Cardiac fibroblast (primary cell): ENCODE results near the gene SLC35F3.

Experiments
- DNase-seq, 2 donors: peaks; one replicate each; pipeline versions ENCODE4 v3.0.0 to v3.0.0-alpha.2; 2010; ENCODE audit warnings: low read depth in 2 of 2
- H3K4me3 ChIP-seq, 2 donors: replicated peaks in 1 of 2; 1 replicate in 1 of 2; 2 replicates in 1 of 2; pipeline ENCODE4 v1.5.1; 2011; ENCODE audit warnings: low read depth in 2 of 2, low read length in 2 of 2, mild to moderate bottlenecking in 2 of 2, moderate library complexity in 1 of 2
- TF ChIP-seq, protein P1 (sequence below): IDR thresholded peaks from one replicate; pipeline ENCODE4 v1.5.1; 2011; ENCODE audit warnings: low read depth, mild to moderate bottlenecking, low read length, inconsistent platforms

Gene SLC35F3

DNA sequence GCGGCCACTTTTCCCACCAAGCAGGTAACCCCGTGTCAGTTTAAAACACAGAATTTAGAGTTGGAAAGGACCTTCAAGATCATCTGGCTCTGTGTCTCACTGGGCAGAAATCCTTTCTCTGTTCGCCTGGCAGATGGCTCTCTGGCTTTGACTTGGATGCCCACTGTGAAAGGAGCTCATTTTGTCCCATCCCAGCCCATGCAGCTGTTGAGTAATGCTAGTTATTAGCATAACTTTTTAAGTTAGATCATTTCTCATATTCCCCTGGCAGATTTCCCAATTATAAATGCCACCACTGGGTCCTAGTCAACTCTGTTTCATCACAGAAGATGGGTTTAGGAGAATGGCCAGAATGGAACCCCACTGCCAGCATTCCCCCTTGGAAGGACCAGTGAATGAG lies 55.9 kb downstream of the SLC35F3 start:
- DNase-seq: no peak
- H3K4me3 ChIP-seq: no peak overlapping the region
- TF ChIP-seq, protein P1, sequence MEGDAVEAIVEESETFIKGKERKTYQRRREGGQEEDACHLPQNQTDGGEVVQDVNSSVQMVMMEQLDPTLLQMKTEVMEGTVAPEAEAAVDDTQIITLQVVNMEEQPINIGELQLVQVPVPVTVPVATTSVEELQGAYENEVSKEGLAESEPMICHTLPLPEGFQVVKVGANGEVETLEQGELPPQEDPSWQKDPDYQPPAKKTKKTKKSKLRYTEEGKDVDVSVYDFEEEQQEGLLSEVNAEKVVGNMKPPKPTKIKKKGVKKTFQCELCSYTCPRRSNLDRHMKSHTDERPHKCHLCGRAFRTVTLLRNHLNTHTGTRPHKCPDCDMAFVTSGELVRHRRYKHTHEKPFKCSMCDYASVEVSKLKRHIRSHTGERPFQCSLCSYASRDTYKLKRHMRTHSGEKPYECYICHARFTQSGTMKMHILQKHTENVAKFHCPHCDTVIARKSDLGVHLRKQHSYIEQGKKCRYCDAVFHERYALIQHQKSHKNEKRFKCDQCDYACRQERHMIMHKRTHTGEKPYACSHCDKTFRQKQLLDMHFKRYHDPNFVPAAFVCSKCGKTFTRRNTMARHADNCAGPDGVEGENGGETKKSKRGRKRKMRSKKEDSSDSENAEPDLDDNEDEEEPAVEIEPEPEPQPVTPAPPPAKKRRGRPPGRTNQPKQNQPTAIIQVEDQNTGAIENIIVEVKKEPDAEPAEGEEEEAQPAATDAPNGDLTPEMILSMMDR: no peak

DNA sequence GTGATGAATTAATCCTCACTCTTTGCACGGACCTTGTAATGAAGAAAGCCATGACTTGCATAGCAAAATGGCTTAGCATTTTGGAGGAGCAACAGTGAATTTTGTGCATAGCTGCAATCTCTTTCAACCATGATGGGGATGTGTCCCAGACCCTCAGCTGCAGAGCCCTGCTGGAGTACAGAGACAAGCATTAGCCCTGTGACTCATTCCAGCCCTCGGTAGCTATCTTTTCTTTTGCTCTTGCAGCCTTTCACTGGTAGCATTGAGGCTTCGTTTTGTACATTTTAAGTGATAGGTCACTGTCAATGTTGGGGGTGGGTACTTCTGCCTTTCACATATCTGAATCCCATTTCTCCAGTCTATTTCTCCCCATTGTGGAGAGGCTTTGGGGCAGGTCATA lies 58.4 kb downstream of the SLC35F3 start:
- no peak for DNase-seq
- TF ChIP-seq, protein P1: no peak
- no peak overlapping the region for H3K4me3 ChIP-seq

DNA sequence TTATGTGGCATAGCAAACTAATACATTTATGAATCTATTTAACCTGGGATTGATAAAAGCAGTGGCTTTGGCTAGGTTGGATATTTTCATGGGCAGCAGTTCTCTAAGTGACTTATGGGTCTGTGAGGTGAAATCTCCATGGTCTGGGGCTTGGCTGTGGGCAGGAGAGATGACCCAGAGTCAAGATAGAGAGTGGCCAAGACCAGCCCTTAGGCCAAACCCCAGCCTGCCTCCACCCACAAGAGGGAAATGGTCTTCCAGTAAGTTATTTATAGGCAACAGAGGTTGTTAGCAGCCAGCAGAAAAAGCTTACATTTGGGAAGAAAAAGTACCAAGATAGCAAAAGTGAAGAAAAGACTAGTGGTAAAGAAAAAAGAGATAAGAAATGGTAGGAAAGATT lies 61.4 kb downstream of the SLC35F3 start:
- TF ChIP-seq, protein P1: no peak
- DNase-seq: no peak
- H3K4me3 ChIP-seq: no peak overlapping the region

DNA sequence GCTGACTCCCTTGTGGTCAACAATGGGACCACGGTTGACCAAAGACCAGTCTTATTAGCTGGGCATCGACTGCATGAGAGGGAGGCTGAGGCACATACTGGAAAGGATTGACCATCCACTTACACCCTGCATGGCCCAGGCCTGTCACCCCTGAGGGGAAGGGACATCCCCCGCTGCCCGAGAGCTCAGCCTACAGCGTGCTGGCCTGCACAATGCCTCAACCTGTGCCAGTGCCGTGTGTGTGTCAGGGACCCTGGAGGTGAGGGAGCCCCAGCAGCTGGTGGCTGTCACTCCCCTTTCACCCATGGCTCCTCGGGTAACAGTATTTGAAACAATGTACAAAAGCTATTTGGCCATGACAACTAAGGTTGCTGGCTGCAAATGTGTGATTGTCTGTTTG lies 67.3 kb downstream of the SLC35F3 start:
- TF ChIP-seq, protein P1: no peak
- no peak overlapping the region for H3K4me3 ChIP-seq
- DNase-seq: no peak

DNA sequence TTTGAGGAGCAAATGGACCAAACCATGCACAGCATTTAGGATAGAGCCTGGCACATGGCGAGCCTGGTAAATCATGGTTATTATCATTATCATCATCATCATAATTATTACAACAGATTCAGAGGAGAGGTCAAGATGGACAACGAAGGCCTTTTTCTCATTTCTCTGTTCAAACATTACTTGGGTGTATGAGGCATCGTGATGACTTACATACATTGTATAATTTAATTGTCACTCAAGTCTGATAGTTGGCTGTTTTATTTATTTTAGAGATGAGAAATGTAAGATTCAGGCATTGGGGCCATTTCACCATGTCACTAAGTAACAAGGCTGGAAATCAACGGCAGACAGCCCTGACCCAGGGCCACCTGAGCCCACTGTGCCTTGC lies 68.1 kb downstream of the SLC35F3 start:
- no peak overlapping the region for H3K4me3 ChIP-seq
- DNase-seq: no peak
- TF ChIP-seq, protein P1: no peak

DNA sequence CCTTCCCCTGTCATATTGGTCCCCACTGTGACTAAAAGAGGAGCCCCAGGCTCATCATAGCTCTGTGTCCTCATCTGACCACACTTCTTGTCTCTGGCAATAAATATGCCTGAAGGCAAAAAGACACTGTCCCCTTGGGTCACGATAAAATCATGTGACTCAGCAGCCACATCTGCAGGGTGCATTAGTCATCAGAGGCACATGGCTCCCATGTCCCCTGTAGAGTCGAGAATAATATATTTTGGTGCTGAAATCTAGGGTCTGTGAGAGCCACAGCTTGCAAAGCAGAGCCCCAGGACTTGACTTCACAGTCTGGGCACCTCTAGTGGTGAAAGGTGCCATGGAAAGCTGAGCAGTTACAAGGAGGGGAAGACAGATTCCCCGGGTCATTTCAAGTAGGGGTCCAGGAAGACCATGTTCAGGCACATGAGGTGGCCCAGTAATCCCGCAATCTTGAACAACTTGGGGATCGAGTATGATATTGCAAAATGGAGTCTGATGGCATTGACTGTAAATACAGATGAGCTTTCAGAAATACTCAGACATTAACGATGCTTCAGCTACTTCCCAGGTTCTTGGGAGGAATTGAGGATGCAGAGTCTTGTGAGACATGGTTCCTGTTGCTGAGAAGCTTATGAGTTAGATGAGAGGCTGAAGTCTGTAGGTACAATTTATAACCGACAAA lies 68.6 kb downstream of the SLC35F3 start:
- DNase-seq: no peak
- H3K4me3 ChIP-seq: no peak overlapping the region
- TF ChIP-seq, protein P1: no peak

DNA sequence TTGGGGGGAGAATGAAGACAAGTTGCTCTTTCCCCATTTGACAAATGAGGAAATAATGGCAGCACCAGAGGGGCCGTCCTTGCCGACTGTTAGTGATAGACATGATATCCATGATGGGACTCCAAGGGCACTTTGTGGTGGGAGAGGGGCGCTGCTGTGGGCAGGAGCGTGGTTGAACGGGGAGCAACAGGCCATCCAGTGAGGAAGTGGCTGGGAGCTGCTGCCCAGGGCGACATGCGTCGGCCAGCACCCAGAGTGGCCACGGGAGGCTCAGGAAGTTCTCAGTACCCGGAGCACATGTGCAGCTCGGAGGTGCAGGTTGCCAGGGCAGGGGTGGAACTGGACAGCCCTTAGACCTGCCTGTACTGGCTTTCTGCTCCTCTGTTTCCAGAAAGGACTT lies 71.0 kb downstream of the SLC35F3 start:
- no peak overlapping the region for H3K4me3 ChIP-seq
- no peak for DNase-seq
- TF ChIP-seq, protein P1: no peak
